GM21526 (cell line): ENCODE data around the gene CMC2.

ENCODE experiments used
- ATAC-seq: cut with Tn5 transposase; IDR thresholded peaks from one replicate; pipeline ENCODE4 v1.9.1; 2021; ENCODE audit warnings: moderate library complexity; ENCODE audit not compliant: unreplicated experiment, low FRiP score

Gene CMC2

GRCh38 chr16:81003610-81004460 is 2.9 kb downstream of the CMC2 start:
- no peak for ATAC-seq

GRCh38 chr16:81003064-81003463 is 3.6 kb downstream of the CMC2 start:
- ATAC-seq: no peak

GRCh38 chr16:81001330-81001729 is 5.4 kb downstream of the CMC2 start:
- no peak for ATAC-seq

- ATAC-seq: no peak
Observed at GRCh38 chr16:81000873-81001272, 5.8 kb downstream of the CMC2 start.

- no peak for ATAC-seq
Observed at GRCh38 chr16:80997964-80998620, 8.6 kb downstream of the CMC2 start.

- no peak for ATAC-seq
Observed at GRCh38 chr16:80997139-80997798, 9.4 kb downstream of the CMC2 start.

- no peak for ATAC-seq
Observed at GRCh38 chr16:80996688-80997138, 10.0 kb downstream of the CMC2 start.

GRCh38 chr16:80994451-80994850 is 12.2 kb downstream of the CMC2 start:
- no peak for ATAC-seq

GRCh38 chr16:80993834-80994233 is 12.9 kb downstream of the CMC2 start:
- ATAC-seq: no peak

GRCh38 chr16:80993307-80993706 is 13.4 kb downstream of the CMC2 start:
- no peak for ATAC-seq

- no peak for ATAC-seq
Observed at GRCh38 chr16:80992676-80993293, 13.9 kb downstream of the CMC2 start.

GRCh38 chr16:80991792-80992430 is 14.8 kb downstream of the CMC2 start:
- no peak for ATAC-seq

- no peak for ATAC-seq
Observed at GRCh38 chr16:80990978-80991377, 15.7 kb downstream of the CMC2 start.

GRCh38 chr16:80990577-80990976 is 16.1 kb downstream of the CMC2 start:
- ATAC-seq: no peak

GRCh38 chr16:80989801-80990200 is 16.9 kb downstream of the CMC2 start:
- no peak for ATAC-seq

- ATAC-seq: no peak
Observed at GRCh38 chr16:80988756-80989155, 17.9 kb downstream of the CMC2 start.

- ATAC-seq: no peak
Observed at GRCh38 chr16:80986557-80986956, 20.1 kb downstream of the CMC2 start.

GRCh38 chr16:80985611-80986010 is 21.1 kb downstream of the CMC2 start:
- ATAC-seq: no peak

- ATAC-seq: no peak
Observed at GRCh38 chr16:80984124-80984892, 22.4 kb downstream of the CMC2 start.

- ATAC-seq: no peak
Observed at GRCh38 chr16:80982646-80983045, 24.0 kb downstream of the CMC2 start.
